SK-N-SH (cell line): Measurements from ENCODE around the gene GABRG3. TPM values are rescaled to one million over a fixed set of nuclear protein-coding genes. Genes with fewer than 3 reads are reported as not detected.

Experiments used
- CTCF ChIA-PET: fragments of 300-600, 350-600 bp; formaldehyde crosslinking; extraction: SDS; loops from one replicate; lab custom pipeline; 2021; lab: Yijun Ruan, JAX
- POLR2A ChIA-PET: fragments of 350-600 bp; sonication (Branson Sonifier 250); formaldehyde crosslinking; extraction: SDS; loops from one replicate; lab custom pipeline; 2020; ENCODE audit warnings: antibody characterized with exemption, inconsistent platforms; lab: Yijun Ruan, JAX
- DNase-seq: peaks from one replicate; pipeline ENCODE4 v3.0.0; 2012
- H2AFZ ChIP-seq: fragments of 200-600 bp; sonication (generic); 2 replicates; pipeline ENCODE4 v1.8.1; 2016; ENCODE audit warnings: antibody characterized with exemption, mild to moderate bottlenecking, low read depth
- H3F3A ChIP-seq: fragments of 200-600 bp; sonication (generic); replicated peaks from 2 replicates; pipeline ENCODE3; 2016; ENCODE audit warnings: antibody characterized with exemption, mild to moderate bottlenecking; ENCODE audit not compliant: insufficient read depth
- H3K27ac ChIP-seq, 2 experiments: fragments of 200-500 bp in 1 of 2; fragments of 200-600 bp in 1 of 2; sonication (Bioruptor generic) in 1 of 2; sonication (generic), shearing (Covaris generic) in 1 of 2; 2 replicates each; pipeline versions ENCODE4 v1.5.1 to v1.6.1; 2014 to 2016; ENCODE audit warnings: low read depth in 2 of 2, inconsistent platforms in 1 of 2, low read length in 1 of 2, mild to moderate bottlenecking in 1 of 2, mixed read lengths in 1 of 2
- H3K27me3 ChIP-seq: fragments of 200-600 bp; sonication (generic), shearing (Covaris generic); 2 replicates; pipeline ENCODE4 v1.6.1; 2016; ENCODE audit warnings: mixed run types; ENCODE audit not compliant: insufficient read depth
- H3K36me3 ChIP-seq, 2 experiments: fragments of 200-500 bp in 1 of 2; fragments of 200-600 bp in 1 of 2; sonication (Bioruptor generic) in 1 of 2; sonication (generic) in 1 of 2; replicated peaks in 1 of 2; 2 replicates each; pipeline versions ENCODE3 to v1.5.1; 2014 to 2016; ENCODE audit warnings: low read length in 1 of 2, mild to moderate bottlenecking in 1 of 2; ENCODE audit not compliant: insufficient read depth in 2 of 2, control insufficient read depth in 1 of 2
- H3K4me1 ChIP-seq, 2 experiments: fragments of 200-500 bp in 1 of 2; fragments of 200-600 bp in 1 of 2; sonication (Bioruptor generic) in 1 of 2; sonication (generic), shearing (Covaris generic) in 1 of 2; 2 replicates each; pipeline versions ENCODE4 v1.5.1 to v1.6.1; 2014 to 2016; ENCODE audit warnings: low read depth in 1 of 2, low read length in 1 of 2, mixed run types in 1 of 2; ENCODE audit not compliant: insufficient read depth in 2 of 2, control insufficient read depth in 1 of 2
- H3K4me2 ChIP-seq: fragments of 200-600 bp; sonication (generic), shearing (Covaris generic); 2 replicates; pipeline ENCODE4 v1.6.1; 2017; ENCODE audit warnings: mixed run types
- H3K4me3 ChIP-seq, 2 experiments: fragments of 200-500 bp in 1 of 2; fragments of 200-600 bp in 1 of 2; sonication (Bioruptor generic) in 1 of 2; sonication (generic), shearing (Covaris generic) in 1 of 2; 2 replicates each; pipeline versions ENCODE4 v1.5.1 to v1.8.1; 2014 to 2016; ENCODE audit warnings: low read depth in 2 of 2, inconsistent platforms in 1 of 2, low read length in 1 of 2, mild to moderate bottlenecking in 1 of 2, mixed read lengths in 1 of 2, moderate library complexity in 1 of 2
- H3K79me2 ChIP-seq: fragments of 200-600 bp; sonication (generic); 2 replicates; pipeline ENCODE4 v1.8.1; 2017; ENCODE audit warnings: mild to moderate bottlenecking; ENCODE audit not compliant: insufficient read depth
- H3K9ac ChIP-seq: fragments of 200-600 bp; sonication (generic); 2 replicates; pipeline ENCODE4 v1.6.1; 2017; ENCODE audit warnings: mixed run types
- H3K9me2 ChIP-seq: fragments of 200-600 bp; sonication (generic); 2 replicates; pipeline ENCODE4 v1.6.1; 2017; ENCODE audit warnings: mixed run types
- H3K9me3 ChIP-seq: fragments of 200-600 bp; sonication (generic); 2 replicates; pipeline ENCODE4 v1.6.1; 2017; ENCODE audit warnings: mixed run types, mild to moderate bottlenecking, moderate library complexity
- H4K20me1 ChIP-seq: fragments of 200-600 bp; sonication (generic); 2 replicates; pipeline ENCODE4 v1.6.1; 2017; ENCODE audit warnings: mild to moderate bottlenecking, mixed run types; ENCODE audit not compliant: insufficient read depth
- FOXJ3 ChIP-seq: sonication (generic); formaldehyde crosslinking; IDR thresholded peaks from 2 replicates; pipeline ENCODE4 v1.5.1; 2020; ENCODE audit warnings: mild to moderate bottlenecking, missing genetic modification reagents
- JUND ChIP-seq: IDR thresholded peaks from 2 replicates; pipeline ENCODE4 v1.4.0; 2012
- MEF2A ChIP-seq: IDR thresholded peaks from 2 replicates; pipeline ENCODE4 v1.4.0; 2012; ENCODE audit warnings: low read depth, borderline replicate concordance
- NFIC ChIP-seq: IDR thresholded peaks from 2 replicates; pipeline ENCODE4 v1.4.0; 2012; ENCODE audit warnings: borderline replicate concordance
- NRF1 ChIP-seq: IDR thresholded peaks from 2 replicates; pipeline ENCODE4 v1.6.1; 2012; ENCODE audit warnings: low read depth, mild to moderate bottlenecking, low read length
- RAD21 ChIP-seq: IDR thresholded peaks from 2 replicates; pipeline ENCODE4 v1.6.1; 2012; ENCODE audit warnings: mild to moderate bottlenecking, low read length
- RXRA ChIP-seq: IDR thresholded peaks from 2 replicates; pipeline ENCODE4 v1.4.0; 2012; ENCODE audit warnings: low read depth, mild to moderate bottlenecking, borderline replicate concordance
- SMC3 ChIP-seq: IDR thresholded peaks from 2 replicates; pipeline ENCODE4 v1.6.1; 2012; ENCODE audit warnings: low read depth, low read length, improper control_type of control experiment
- TAF1 ChIP-seq: IDR thresholded peaks from 2 replicates; pipeline ENCODE4 v1.6.1; 2012; ENCODE audit warnings: low read depth, mild to moderate bottlenecking, low read length, moderate library complexity, borderline replicate concordance
- WGBS: methylation state at CpG from one replicate; pipeline ENCODE4 v1.1.6; 2017; ENCODE audit warnings: low lambda C conversion rate; 5-methylcytosine and 5-hydroxymethylcytosine counted together
- polyA plus RNA-seq, 3 experiments: library from polyadenylated mRNA; depleted of rRNA; stranded (reverse); fragments of >200 nt; gene quantifications; 2 replicates each; pipeline ENCODE4 v1.2.3, GENCODE V29; 2012
- TF ChIP-seq, protein P1 (sequence below): IDR thresholded peaks from 2 replicates; pipeline ENCODE4 v1.4.0; 2012; ENCODE audit warnings: low read depth, borderline replicate concordance
- TF ChIP-seq, protein P2 (sequence below): IDR thresholded peaks from 2 replicates; pipeline ENCODE4 v1.4.0; 2012; ENCODE audit warnings: low read depth, borderline replicate concordance

The GABRG3 gene
- polyA plus RNA-seq, 1 of the 3 experiments (the other 2 are of a cell fraction), result not detected

DNA sequence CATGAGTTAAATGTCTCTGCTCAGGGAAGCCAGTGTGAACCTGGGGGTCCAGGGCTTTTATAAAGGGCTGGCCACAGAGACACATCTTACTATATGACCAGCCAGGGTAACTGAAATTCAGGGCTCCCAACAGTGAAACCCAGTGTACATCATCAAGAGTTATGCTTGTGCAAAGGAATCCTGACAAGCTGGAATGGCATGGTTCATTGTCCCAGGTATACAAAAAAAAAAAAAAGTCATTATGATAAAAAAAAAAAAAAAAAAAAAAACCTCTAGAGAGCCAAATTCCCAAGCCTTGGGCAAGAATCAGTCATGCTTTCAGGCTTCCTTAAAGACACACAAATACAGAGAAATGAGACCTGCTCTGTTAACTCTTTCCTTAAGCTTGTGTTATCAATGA lies 452.0 kb downstream of the GABRG3 start:
- peaks cover 0 to 6% of the 10 kb centered on the region in 2 experiments; a peak in 2 of 4 replicates for H3K4me1 ChIP-seq
- POLR2A ChIA-PET, result no interaction called here
- H3F3A ChIP-seq, result no peaks in the 10 kb centered on the region
- no peak for DNase-seq
- no peaks in the 10 kb centered on the region for H3K27me3 ChIP-seq
- CTCF ChIA-PET, result no interaction called here
- no peak overlapping the region for H2AFZ ChIP-seq
- H3K9me3 ChIP-seq, result no peaks in the 10 kb centered on the region
- no peak overlapping the region for H3K9ac ChIP-seq
- H3K9me2 ChIP-seq, result no peaks in the 10 kb centered on the region
- no peak overlapping the region for H3K27ac ChIP-seq
- H3K4me3 ChIP-seq, result no peak overlapping the region
- no peak overlapping the region for H3K4me2 ChIP-seq
- TF ChIP-seq, protein P1, sequence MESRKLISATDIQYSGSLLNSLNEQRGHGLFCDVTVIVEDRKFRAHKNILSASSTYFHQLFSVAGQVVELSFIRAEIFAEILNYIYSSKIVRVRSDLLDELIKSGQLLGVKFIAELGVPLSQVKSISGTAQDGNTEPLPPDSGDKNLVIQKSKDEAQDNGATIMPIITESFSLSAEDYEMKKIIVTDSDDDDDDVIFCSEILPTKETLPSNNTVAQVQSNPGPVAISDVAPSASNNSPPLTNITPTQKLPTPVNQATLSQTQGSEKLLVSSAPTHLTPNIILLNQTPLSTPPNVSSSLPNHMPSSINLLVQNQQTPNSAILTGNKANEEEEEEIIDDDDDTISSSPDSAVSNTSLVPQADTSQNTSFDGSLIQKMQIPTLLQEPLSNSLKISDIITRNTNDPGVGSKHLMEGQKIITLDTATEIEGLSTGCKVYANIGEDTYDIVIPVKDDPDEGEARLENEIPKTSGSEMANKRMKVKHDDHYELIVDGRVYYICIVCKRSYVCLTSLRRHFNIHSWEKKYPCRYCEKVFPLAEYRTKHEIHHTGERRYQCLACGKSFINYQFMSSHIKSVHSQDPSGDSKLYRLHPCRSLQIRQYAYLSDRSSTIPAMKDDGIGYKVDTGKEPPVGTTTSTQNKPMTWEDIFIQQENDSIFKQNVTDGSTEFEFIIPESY, result no peak
- TF ChIP-seq, all 33 proteins: peak for 0
- H4K20me1 ChIP-seq, result no peaks in the 10 kb centered on the region
- no peaks in the 10 kb centered on the region for H3K36me3 ChIP-seq
- no peaks in the 10 kb centered on the region for H3K79me2 ChIP-seq

DNA sequence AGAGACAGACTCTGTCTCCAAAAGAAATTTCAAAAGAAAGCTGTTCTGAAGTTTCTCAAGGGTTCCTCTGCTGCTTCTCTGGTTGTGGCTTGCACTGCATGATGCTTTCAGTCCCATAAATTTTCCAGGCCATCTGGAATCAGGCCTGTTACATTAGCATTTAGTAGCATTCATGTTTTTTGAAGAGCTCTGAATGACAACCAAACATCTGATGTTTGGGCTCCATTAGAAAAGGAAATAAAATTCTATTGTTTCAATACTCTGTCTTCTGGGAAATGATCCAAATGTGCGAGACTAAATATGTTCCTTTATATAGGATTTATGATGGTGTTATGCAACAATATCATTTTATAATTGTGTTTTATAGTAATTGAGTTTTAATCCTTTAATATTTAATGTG lies 455.8 kb downstream of the GABRG3 start:
- H3K4me1 ChIP-seq, result peaks cover 0 to 6% of the 10 kb centered on the region in 2 experiments; a peak in 2 of 4 replicates
- no peak overlapping the region for H2AFZ ChIP-seq
- H3K9me3 ChIP-seq, result no peaks in the 10 kb centered on the region
- no peak overlapping the region for H3K4me2 ChIP-seq
- TF ChIP-seq JUND (no peak), RXRA (no peak), NFIC (no peak), TAF1 (no peak), FOXJ3 (CRISPR knock-in tag) (no peak), NRF1 (no peak), MEF2A (no peak), SMC3 (no peak), RAD21 (no peak)
- TF ChIP-seq, protein P2, sequence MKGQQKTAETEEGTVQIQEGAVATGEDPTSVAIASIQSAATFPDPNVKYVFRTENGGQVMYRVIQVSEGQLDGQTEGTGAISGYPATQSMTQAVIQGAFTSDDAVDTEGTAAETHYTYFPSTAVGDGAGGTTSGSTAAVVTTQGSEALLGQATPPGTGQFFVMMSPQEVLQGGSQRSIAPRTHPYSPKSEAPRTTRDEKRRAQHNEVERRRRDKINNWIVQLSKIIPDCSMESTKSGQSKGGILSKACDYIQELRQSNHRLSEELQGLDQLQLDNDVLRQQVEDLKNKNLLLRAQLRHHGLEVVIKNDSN, result no peak
- TF ChIP-seq, protein P1, result no peak
- CTCF ChIA-PET, result interaction anchor here (0.9 to 1.6 kb wide), 3 partner anchors 15 to 410 kb away, joined by 3 to 5 read pairs (median 3); no protein-coding TSS in a partner anchor
- H3K27me3 ChIP-seq, result no peaks in the 10 kb centered on the region
- H4K20me1 ChIP-seq, result no peaks in the 10 kb centered on the region
- H3K27ac ChIP-seq, result peak overlapping the region in 1 of 2 experiments; percentile 69; a peak in 1 of 4 replicates
- no peaks in the 10 kb centered on the region for H3K36me3 ChIP-seq
- H3F3A ChIP-seq, result no peaks in the 10 kb centered on the region
- POLR2A ChIA-PET, result no interaction called here
- no peak overlapping the region for H3K9ac ChIP-seq
- H3K4me3 ChIP-seq, result no peak overlapping the region
- no peaks in the 10 kb centered on the region for H3K79me2 ChIP-seq
- peak; percentile 33 for DNase-seq
- WGBS, result 12% methylated on average over 1 of the region's 1 CpG
- no peaks in the 10 kb centered on the region for H3K9me2 ChIP-seq
